B cell (primary cell): ENCODE data around the gene OST4. TPM values are rescaled to one million over a fixed set of nuclear protein-coding genes. Genes with fewer than 3 reads are reported as not detected.

ENCODE experiments used
- ATAC-seq: fragments of 200-7000 bp; cut with Tn5 transposase; one replicate; pipeline ENCODE4 v1.10.0; 2021; ENCODE audit warnings: low read depth, mild to moderate bottlenecking, moderate number of reproducible peaks, moderate library complexity
- CTCF ChIA-PET: fragments of 350-600 bp; sonication (Branson Sonifier 250); formaldehyde crosslinking; loops from one replicate; lab custom pipeline; 2021; ENCODE audit warnings: antibody characterized with exemption, inconsistent platforms; lab: Charles Lee
- POLR2A ChIA-PET: fragments of 350-600 bp; sonication (Branson Sonifier 250); formaldehyde crosslinking; loops from one replicate; lab custom pipeline; 2021; ENCODE audit warnings: antibody characterized with exemption; lab: Charles Lee
- DNase-seq: peaks from one replicate; pipeline ENCODE4 v3.0.0; 2013
- H2AFZ ChIP-seq: 2 replicates; pipeline ENCODE4 v1.6.1; 2012; ENCODE audit warnings: mild to moderate bottlenecking, low read depth, low read length; ENCODE audit not compliant: insufficient read depth, poor library complexity, severe bottlenecking
- H3K27ac ChIP-seq, 2 donors: 1 replicate in 1 of 2; 2 replicates in 1 of 2; pipeline ENCODE4 v1.5.1; 2012 to 2013; ENCODE audit warnings: low read length in 2 of 2, mild to moderate bottlenecking in 2 of 2, moderate library complexity in 1 of 2
- H3K27me3 ChIP-seq, 4 experiments: fragments of 200-600 bp in 1 of 4; sonication (generic) in 1 of 4; replicated peaks in 1 of 4; 1 replicate in 2 of 4; 2 replicates in 2 of 4; pipeline versions ENCODE4 v1.6.1 to v1.7.0; 2013 to 2016; ENCODE audit warnings: low read length in 3 of 4, mild to moderate bottlenecking in 2 of 4, mixed read lengths in 1 of 4, moderate library complexity in 1 of 4; ENCODE audit not compliant: insufficient read depth in 4 of 4, control insufficient read depth in 3 of 4; ENCODE audit errors: control extremely low read depth in 1 of 4
- H3K36me3 ChIP-seq, 2 experiments: replicated peaks in 1 of 2; 1 replicate in 1 of 2; 2 replicates in 1 of 2; pipeline versions ENCODE4 v1.6.1 to v1.7.1; 2013; ENCODE audit warnings: low read length in 1 of 2; ENCODE audit not compliant: insufficient read depth in 2 of 2, control insufficient read depth in 1 of 2; ENCODE audit errors: control extremely low read depth in 1 of 2, extremely low read depth in 1 of 2
- H3K4me1 ChIP-seq, 2 donors: fragments of 200-600 bp in 1 of 2; sonication (generic) in 1 of 2; 1 replicate in 1 of 2; 2 replicates in 1 of 2; pipeline versions ENCODE4 v1.5.1 to v1.6.1; 2013 to 2017; ENCODE audit warnings: low read length in 2 of 2; ENCODE audit not compliant: control insufficient read depth in 2 of 2, insufficient read depth in 2 of 2
- H3K4me2 ChIP-seq: replicated peaks from 2 replicates; pipeline ENCODE3; 2012; ENCODE audit warnings: mild to moderate bottlenecking, low read depth, low read length; ENCODE audit not compliant: poor library complexity, severe bottlenecking
- H3K4me3 ChIP-seq, 5 experiments: fragments of 200-600 bp in 1 of 5; sonication (generic) in 1 of 5; 1 replicate in 3 of 5; 2 replicates in 2 of 5; pipeline versions ENCODE4 v1.5.1 to v1.7.0; 2011 to 2016; ENCODE audit warnings: low read length in 4 of 5, mild to moderate bottlenecking in 4 of 5, low read depth in 2 of 5, control low read depth in 1 of 5, moderate library complexity in 1 of 5; ENCODE audit not compliant: insufficient read depth in 1 of 5; ENCODE audit errors: control extremely low read depth in 1 of 5, extremely low read depth in 1 of 5
- H3K79me2 ChIP-seq: fragments of 200-600 bp; sonication (generic); one replicate; pipeline ENCODE4 v1.6.0; 2016; ENCODE audit warnings: low read length; ENCODE audit not compliant: control insufficient read depth, insufficient read depth
- H3K9ac ChIP-seq: fragments of 200-600 bp; sonication (generic); 2 replicates; pipeline ENCODE4 v1.6.1; 2017; ENCODE audit warnings: mild to moderate bottlenecking, low read length, moderate library complexity
- H3K9me3 ChIP-seq, 3 donors: one replicate each; pipeline versions ENCODE4 v1.6.1 to v1.7.1; 2013; ENCODE audit warnings: low read length in 2 of 3; ENCODE audit not compliant: control insufficient read depth in 2 of 3, insufficient read depth in 1 of 3; ENCODE audit errors: control extremely low read depth in 1 of 3
- H4K20me1 ChIP-seq: 2 replicates; pipeline ENCODE4 v1.6.0; 2012; ENCODE audit warnings: mild to moderate bottlenecking, low read length; ENCODE audit not compliant: insufficient read depth, control insufficient read depth, poor library complexity, severe bottlenecking
- H3K27ac Mint-ChIP-seq: one replicate; pipeline ENCODE4 v1.8.0; 2021; ENCODE audit warnings: mixed read lengths
- H3K27me3 Mint-ChIP-seq: one replicate; pipeline ENCODE4 v1.8.0; 2021; ENCODE audit warnings: mixed read lengths
- H3K4me1 Mint-ChIP-seq: one replicate; pipeline ENCODE4 v1.8.0; 2021; ENCODE audit warnings: mixed read lengths
- H3K4me3 Mint-ChIP-seq: one replicate; pipeline ENCODE4 v1.8.0; 2021; ENCODE audit warnings: mixed read lengths
- H3K9me3 Mint-ChIP-seq: one replicate; pipeline ENCODE4 v1.8.0; 2022; ENCODE audit warnings: mixed read lengths; ENCODE audit not compliant: insufficient read depth
- CTCF ChIP-seq: fragments of 200-600 bp; IDR thresholded peaks from one replicate; pipeline ENCODE4 v1.8.0; 2022; ENCODE audit warnings: antibody characterized with exemption, mild to moderate bottlenecking
- EZH2 ChIP-seq: IDR thresholded peaks from 2 replicates; pipeline ENCODE4 v1.6.1; 2012; ENCODE audit warnings: borderline replicate concordance, low read depth, mild to moderate bottlenecking, moderate library complexity, low read length; ENCODE audit not compliant: insufficient read depth, poor library complexity, severe bottlenecking
- WGBS: methylation state at CpG from one replicate; pipeline ENCODE4 v1.1.5; 2013; ENCODE audit warnings: missing lambda C conversion rate; ENCODE audit not compliant: insufficient coverage; 5-methylcytosine and 5-hydroxymethylcytosine counted together
- intact Hi-C: fragments of 100-400 bp; cut with micrococcal nuclease; formaldehyde crosslinking; loops from one replicate; pipeline ENCODE4 v1.10.0; 2022
- polyA plus RNA-seq: library from polyadenylated mRNA; depleted of rRNA; stranded (reverse); fragments of >200 nt; gene quantifications from 2 replicates; pipeline ENCODE4 v1.2.3, GENCODE V29; 2012
- total RNA-seq, 2 donors: library from RNA; stranded (reverse); fragments of 120-200 nt in 1 of 2; gene quantifications; 1 replicate in 1 of 2; 2 replicates in 1 of 2; pipeline versions ENCODE4 v1.2.3 to v1.2.4, GENCODE V29; 2013 to 2022

Gene OST4
- total and polyA plus RNA-seq, 2 donors (not counting 1 experiment from before 2014, with no cell fraction given) = 195 to 257 TPM

DNA sequence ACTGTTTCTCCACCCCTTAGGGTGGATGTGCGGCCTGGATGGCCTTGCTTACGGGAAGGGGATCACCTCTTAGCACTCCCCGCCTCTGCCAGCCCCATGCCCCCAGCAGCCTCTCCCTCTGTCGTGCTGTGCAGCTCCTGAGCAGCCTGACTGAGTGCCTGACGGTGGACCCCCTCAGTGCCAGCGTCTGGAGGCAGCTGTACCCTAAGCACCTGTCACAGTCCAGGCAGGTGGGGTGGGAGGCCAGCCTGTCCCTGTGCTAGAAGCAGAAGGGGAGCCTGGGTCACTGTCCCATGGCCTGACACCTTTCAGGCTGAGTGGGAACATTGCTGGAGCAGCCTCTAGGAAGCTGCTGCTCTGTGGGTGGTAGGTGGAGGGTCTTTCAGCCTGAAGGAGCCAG is 33.4 kb downstream of the OST4 start:
- no peak overlapping the region for H3K4me3 ChIP-seq
- H2AFZ ChIP-seq = no peak overlapping the region
- no peak overlapping the region for H3K4me3 Mint-ChIP-seq
- H3K79me2 ChIP-seq = peaks cover 24% of the 10 kb centered on the region
- H3K9me3 Mint-ChIP-seq = no peaks in the 10 kb centered on the region
- H3K27me3 ChIP-seq = no peaks in the 10 kb centered on the region
- no peak for TF ChIP-seq CTCF
- no peak for TF ChIP-seq EZH2
- H4K20me1 ChIP-seq = peaks cover 42% of the 10 kb centered on the region
- no peaks in the 10 kb centered on the region for H3K9me3 ChIP-seq
- H3K4me1 Mint-ChIP-seq = peaks cover 43% of the 10 kb centered on the region
- no peak for DNase-seq
- H3K27ac Mint-ChIP-seq = no peak overlapping the region
- no peak overlapping the region for H3K27ac ChIP-seq
- CTCF ChIA-PET = interaction anchor here (1.0 kb wide), 1 partner anchor 13 kb away, joined by 4 read pairs; the partner anchor contains the start of gene AGBL5
- H3K9ac ChIP-seq = no peak overlapping the region
- no peak overlapping the region for H3K4me2 ChIP-seq
- peaks cover 1 to 64% of the 10 kb centered on the region in 2 experiments for H3K36me3 ChIP-seq
- peaks cover 39 to 52% of the 10 kb centered on the region in 2 donors for H3K4me1 ChIP-seq
- 98% methylated on average over 6 of the region's 6 CpGs for WGBS
- no peak for ATAC-seq
- intact Hi-C loops = no loop called here
- POLR2A ChIA-PET = interaction anchor here (0.5 kb wide), 2 partner anchors 265 to 274 kb away, joined by 3 to 4 read pairs; no protein-coding TSS in a partner anchor
- no peaks in the 10 kb centered on the region for H3K27me3 Mint-ChIP-seq

DNA sequence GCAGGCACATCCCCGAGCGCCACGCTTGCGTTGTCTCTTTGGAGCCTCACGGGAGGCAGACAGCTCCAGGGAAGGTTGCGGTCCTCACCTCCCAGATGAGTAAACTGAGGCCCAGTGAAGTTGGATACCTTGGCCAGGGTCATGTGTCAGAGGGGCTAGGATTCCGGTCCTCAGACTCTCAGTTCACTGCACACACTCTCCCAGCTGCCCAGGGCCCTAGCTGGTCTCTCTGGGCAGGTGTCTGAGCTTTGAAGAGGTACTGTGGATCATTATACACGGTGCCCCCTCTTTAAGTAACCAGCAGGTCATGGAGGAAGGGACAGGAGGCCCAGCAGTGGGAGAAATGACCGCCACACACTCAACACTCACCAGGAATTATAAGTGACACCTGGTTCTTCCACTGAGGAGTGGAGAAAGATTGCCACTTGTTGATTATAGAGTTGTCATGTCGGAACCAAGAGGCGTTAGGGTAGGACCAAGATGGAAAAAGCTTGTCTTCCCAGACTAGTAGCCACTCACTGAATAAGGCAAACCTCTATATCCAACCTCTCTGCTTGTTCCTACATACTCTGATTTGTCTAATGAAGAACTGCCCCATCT is 38.1 kb downstream of the OST4 start:
- Histone ChIP-seq H3K79me2 (peaks cover 44% of the 10 kb centered on the region), H3K36me3 (peaks cover 1 to 35% of the 10 kb centered on the region in 2 experiments), H3K27ac (peak overlapping the region; percentile 13 to 78), H2AFZ (peak overlapping the region; percentile 93), H3K27me3 (no peaks in the 10 kb centered on the region), H3K9me3 (no peaks in the 10 kb centered on the region), H3K4me3 (peak overlapping the region; percentile 64 to 93 (median 78)), H3K4me2 (peak overlapping the region; percentile 79), H3K4me1 (peaks cover 16 to 23% of the 10 kb centered on the region in 2 donors), H4K20me1 (peaks cover 41% of the 10 kb centered on the region), H3K9ac (peak overlapping the region; percentile 78)
- Mint-ChIP-seq H3K27me3 (no peaks in the 10 kb centered on the region), H3K9me3 (no peaks in the 10 kb centered on the region), H3K27ac (peak overlapping the region; percentile 93), H3K4me3 (peak overlapping the region; percentile 95), H3K4me1 (peaks cover 29% of the 10 kb centered on the region)
- POLR2A ChIA-PET = interaction anchor here (2.4 kb wide), 1 partner anchor 17 kb away, joined by 12 read pairs; the partner anchor contains the start of gene AGBL5
- CTCF ChIA-PET = interaction anchor here (1.2 to 4.9 kb wide), 3 partner anchors 17 to 71 kb away, joined by 3 to 21 read pairs (median 4); partner anchors contain the start of genes AGBL5 and OST4
- TF ChIP-seq EZH2 = no peak
- no peak for TF ChIP-seq CTCF
- no peak for ATAC-seq
- intact Hi-C loops = no loop called here
- DNase-seq = no peak
- WGBS = 1% methylated on average over 6 of the region's 11 CpGs
